Uterus (tissue), 2 donors: ENCODE data around the gene CPNE4.

Source experiments
- POLR2A ChIP-seq, 2 donors: fragments of 450-650 bp; IDR thresholded peaks; one replicate each; pipeline ENCODE4 v1.6.1; 2016; ENCODE audit warnings: antibody characterized with exemption in 2 of 2, mild to moderate bottlenecking in 1 of 2, moderate library complexity in 1 of 2
- TF ChIP-seq, protein P1 (sequence below), 4 experiments: fragments of 200-600 bp in 2 of 4; fragments of 450-650 bp in 2 of 4; sonication (generic) in 2 of 4; IDR thresholded peaks; one replicate each; pipeline ENCODE4 v1.5.1; 2016 to 2019; ENCODE audit warnings: antibody characterized with exemption in 4 of 4, mild to moderate bottlenecking in 2 of 4, moderate library complexity in 1 of 4

DNA sequence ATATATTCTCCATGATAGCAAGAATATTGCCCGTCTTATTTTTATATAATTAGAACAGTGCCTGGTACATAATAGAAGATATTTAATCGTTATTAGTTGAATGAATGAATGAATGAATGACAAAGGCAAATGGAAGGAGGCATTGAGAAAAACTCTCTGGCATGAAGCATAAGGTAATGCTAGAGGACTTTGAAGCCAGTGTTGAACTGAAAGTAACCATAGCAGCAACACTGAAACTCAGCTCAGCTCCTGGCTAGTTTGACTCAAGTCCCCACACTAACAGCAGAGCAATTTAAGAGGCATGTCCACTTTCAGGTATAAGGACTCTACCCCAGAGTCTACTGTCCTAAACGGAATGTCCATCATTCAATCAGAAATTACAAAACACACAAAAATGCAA lies 227.0 kb downstream of the CPNE4 start:
- TF ChIP-seq, protein P1, sequence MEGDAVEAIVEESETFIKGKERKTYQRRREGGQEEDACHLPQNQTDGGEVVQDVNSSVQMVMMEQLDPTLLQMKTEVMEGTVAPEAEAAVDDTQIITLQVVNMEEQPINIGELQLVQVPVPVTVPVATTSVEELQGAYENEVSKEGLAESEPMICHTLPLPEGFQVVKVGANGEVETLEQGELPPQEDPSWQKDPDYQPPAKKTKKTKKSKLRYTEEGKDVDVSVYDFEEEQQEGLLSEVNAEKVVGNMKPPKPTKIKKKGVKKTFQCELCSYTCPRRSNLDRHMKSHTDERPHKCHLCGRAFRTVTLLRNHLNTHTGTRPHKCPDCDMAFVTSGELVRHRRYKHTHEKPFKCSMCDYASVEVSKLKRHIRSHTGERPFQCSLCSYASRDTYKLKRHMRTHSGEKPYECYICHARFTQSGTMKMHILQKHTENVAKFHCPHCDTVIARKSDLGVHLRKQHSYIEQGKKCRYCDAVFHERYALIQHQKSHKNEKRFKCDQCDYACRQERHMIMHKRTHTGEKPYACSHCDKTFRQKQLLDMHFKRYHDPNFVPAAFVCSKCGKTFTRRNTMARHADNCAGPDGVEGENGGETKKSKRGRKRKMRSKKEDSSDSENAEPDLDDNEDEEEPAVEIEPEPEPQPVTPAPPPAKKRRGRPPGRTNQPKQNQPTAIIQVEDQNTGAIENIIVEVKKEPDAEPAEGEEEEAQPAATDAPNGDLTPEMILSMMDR (IDR thresholded peaks at IDR 0.05): no peak
- TF ChIP-seq POLR2A (IDR thresholded peaks at IDR 0.05): no peak
